Brain microvascular endothelial cell (primary cell): ENCODE measurements around the gene ACCSL.

Source experiments
- DNase-seq: peaks from one replicate; pipeline ENCODE4 v3.0.0-alpha.2; 2020
- H3K27ac ChIP-seq: fragments of 250-450 bp; sonication (Bioruptor Pico); 2 replicates; pipeline ENCODE4 v1.5.1; 2020; ENCODE audit warnings: mild to moderate bottlenecking, moderate library complexity
- H3K27me3 ChIP-seq: fragments of 250-450 bp; sonication (Bioruptor Pico); replicated peaks from 2 replicates; pipeline ENCODE4 v1.5.1; 2020; ENCODE audit warnings: mild to moderate bottlenecking
- H3K36me3 ChIP-seq: fragments of 250-450 bp; sonication (Bioruptor Pico); replicated peaks from 2 replicates; pipeline ENCODE4 v1.5.1; 2020; ENCODE audit warnings: mild to moderate bottlenecking
- H3K4me3 ChIP-seq: 2 replicates; pipeline ENCODE4 v1.5.1; 2011; ENCODE audit warnings: low read depth, mild to moderate bottlenecking, control low read depth, low read length, moderate library complexity
- in situ Hi-C: cut with HindIII; loops from 2 replicates; pipeline ENCODE4 v1.10.0; 2017; ENCODE audit warnings: low sequenced_read_pairs, low pct_ligation_motif_present
- TF ChIP-seq, protein P1 (sequence below): IDR thresholded peaks from 2 replicates; pipeline ENCODE4 v1.5.1; 2011; ENCODE audit warnings: low read depth, mild to moderate bottlenecking, moderate library complexity, low read length, control low read depth, inconsistent platforms; ENCODE audit errors: missing control alignments

The ACCSL gene

DNA sequence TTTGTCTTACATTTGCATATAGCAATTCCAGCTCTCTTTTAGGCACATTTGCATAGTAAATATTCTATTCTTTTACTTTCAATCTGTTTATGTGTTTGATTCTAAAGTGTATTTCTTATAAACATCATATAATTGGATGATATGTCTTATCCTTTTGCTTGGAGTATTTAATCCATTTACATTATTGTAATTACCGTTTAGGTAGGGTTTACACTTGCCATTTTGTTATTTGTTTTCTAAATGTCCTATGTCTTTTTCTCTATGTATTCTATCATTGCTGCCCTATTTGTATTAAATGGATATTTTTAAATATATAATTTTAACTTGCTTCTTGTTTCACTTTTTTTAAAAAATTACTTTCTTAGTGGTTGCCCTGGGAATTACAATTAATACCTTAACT, 22.8 kb upstream of the ACCSL start:
- H3K4me3 ChIP-seq = no peak overlapping the region
- no peak for DNase-seq
- H3K36me3 ChIP-seq = no peaks in the 10 kb centered on the region
- no peaks in the 10 kb centered on the region for H3K27me3 ChIP-seq
- TF ChIP-seq, protein P1, sequence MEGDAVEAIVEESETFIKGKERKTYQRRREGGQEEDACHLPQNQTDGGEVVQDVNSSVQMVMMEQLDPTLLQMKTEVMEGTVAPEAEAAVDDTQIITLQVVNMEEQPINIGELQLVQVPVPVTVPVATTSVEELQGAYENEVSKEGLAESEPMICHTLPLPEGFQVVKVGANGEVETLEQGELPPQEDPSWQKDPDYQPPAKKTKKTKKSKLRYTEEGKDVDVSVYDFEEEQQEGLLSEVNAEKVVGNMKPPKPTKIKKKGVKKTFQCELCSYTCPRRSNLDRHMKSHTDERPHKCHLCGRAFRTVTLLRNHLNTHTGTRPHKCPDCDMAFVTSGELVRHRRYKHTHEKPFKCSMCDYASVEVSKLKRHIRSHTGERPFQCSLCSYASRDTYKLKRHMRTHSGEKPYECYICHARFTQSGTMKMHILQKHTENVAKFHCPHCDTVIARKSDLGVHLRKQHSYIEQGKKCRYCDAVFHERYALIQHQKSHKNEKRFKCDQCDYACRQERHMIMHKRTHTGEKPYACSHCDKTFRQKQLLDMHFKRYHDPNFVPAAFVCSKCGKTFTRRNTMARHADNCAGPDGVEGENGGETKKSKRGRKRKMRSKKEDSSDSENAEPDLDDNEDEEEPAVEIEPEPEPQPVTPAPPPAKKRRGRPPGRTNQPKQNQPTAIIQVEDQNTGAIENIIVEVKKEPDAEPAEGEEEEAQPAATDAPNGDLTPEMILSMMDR = no peak
- in situ Hi-C loops = loop anchor here (25.0 kb wide), 1 partner anchor 113 kb away; no protein-coding TSS in a partner anchor
- no peak overlapping the region for H3K27ac ChIP-seq

DNA sequence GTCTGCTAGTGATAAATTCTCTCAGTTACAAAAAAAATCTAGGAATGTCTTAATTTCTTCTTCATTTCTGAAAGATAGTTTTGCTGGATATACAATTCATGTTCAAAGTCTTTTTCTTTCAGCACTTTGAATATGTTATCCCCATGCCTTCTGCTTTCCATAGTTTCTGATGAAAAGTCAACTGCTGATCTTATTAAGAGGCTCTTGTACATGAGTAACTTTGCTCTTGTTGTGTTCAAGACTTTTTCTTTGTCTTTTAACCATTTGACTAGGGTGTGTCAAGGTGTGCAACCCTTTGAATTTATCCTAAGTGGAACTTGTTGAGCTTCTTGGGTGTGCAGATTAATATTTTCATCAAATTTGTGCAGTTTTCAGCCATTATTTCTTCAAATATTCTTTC, 22.1 kb upstream of the ACCSL start:
- Histone ChIP-seq H3K36me3 (no peaks in the 10 kb centered on the region), H3K27ac (no peak overlapping the region), H3K27me3 (no peaks in the 10 kb centered on the region), H3K4me3 (no peak overlapping the region)
- no peak for DNase-seq
- in situ Hi-C loops = loop anchor here (25.0 kb wide), 1 partner anchor 113 kb away; no protein-coding TSS in a partner anchor
- TF ChIP-seq, protein P1 = no peak

DNA sequence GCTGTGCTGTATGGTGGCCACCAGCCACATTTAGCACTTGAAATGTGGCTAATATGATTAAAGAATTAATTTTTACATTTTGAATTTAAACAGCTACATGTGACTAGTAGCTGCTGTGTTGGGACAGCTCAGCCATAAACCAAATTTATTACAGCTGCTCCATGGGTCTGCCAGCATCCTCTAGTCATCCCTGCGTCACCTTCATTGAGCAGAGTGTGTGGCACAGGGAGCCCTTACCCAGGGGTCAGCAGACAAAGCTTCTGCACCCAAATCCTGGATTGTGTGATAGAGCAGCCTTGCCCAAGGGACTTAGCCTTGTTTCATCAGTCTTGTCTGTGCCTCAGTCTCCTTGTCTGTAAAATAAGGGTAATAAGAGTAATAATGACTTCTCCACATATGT, 19.4 kb upstream of the ACCSL start:
- TF ChIP-seq, protein P1 = no peak
- Histone ChIP-seq H3K27me3 (no peaks in the 10 kb centered on the region), H3K4me3 (no peak overlapping the region), H3K27ac (no peak overlapping the region), H3K36me3 (no peaks in the 10 kb centered on the region)
- in situ Hi-C loops = loop anchor here (25.0 kb wide), 1 partner anchor 116 kb away; no protein-coding TSS in a partner anchor
- no peak for DNase-seq

DNA sequence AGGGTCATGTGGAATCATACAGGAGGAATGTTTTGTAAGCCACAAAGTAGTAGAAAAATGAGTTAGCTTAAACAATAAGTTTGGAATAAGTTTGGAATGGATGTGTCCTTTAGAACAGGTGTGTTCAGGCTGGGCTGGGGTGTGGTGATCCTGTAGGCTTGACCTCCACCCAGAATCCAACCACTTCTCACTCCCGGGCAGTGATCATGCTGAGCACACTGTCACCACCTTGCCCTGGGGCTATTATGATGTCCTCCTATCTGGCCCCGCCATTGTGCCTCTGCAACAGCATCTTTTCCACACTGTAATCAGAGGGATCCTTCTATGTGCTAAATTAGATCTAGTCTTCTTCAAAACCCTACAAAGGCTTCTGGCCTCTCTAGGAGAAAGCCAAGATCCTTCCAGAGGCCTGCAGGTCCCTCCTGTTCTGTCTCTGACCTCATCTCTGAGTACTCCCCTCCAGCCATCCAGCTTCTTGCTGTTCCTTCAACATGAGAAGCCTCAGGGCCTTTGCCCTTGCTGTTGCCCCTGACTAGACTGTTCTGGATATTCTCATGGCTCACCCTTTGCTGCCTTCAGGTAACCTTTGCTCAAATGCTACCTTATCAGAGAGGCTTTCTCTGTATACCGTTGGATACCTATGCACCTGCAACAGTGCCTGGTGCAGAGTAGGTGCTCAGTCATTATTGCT, 18.8 kb upstream of the ACCSL start:
- Histone ChIP-seq H3K27ac (no peak overlapping the region), H3K4me3 (no peak overlapping the region), H3K36me3 (no peaks in the 10 kb centered on the region), H3K27me3 (no peaks in the 10 kb centered on the region)
- DNase-seq = no peak
- in situ Hi-C loops = loop anchor here (25.0 kb wide), 1 partner anchor 117 kb away; no protein-coding TSS in a partner anchor
- TF ChIP-seq, protein P1 = no peak

DNA sequence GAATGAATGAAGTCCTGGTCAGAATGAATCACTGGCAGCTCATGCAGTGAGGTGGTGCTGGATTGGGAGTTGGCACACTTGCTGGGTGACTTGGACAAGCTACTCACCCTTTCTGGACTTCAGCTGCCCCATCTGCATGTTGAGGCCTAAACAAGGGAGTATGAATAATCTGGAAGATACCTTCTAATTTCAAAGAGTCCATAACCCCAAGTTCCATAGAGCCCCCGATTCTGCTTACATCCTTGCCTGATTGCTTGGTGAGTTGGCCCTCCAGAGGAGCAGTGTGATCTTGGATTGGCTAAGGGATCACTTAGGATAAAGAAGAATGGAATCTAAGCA, 18.3 kb upstream of the ACCSL start:
- DNase-seq = no peak
- Histone ChIP-seq H3K27ac (no peak overlapping the region), H3K36me3 (no peaks in the 10 kb centered on the region), H3K27me3 (no peaks in the 10 kb centered on the region), H3K4me3 (no peak overlapping the region)
- in situ Hi-C loops = loop anchor here (25.0 kb wide), 1 partner anchor 117 kb away; no protein-coding TSS in a partner anchor
- TF ChIP-seq, protein P1 = no peak
